ENCODE measurements around the gene ROR2.

Gene ROR2

DNA sequence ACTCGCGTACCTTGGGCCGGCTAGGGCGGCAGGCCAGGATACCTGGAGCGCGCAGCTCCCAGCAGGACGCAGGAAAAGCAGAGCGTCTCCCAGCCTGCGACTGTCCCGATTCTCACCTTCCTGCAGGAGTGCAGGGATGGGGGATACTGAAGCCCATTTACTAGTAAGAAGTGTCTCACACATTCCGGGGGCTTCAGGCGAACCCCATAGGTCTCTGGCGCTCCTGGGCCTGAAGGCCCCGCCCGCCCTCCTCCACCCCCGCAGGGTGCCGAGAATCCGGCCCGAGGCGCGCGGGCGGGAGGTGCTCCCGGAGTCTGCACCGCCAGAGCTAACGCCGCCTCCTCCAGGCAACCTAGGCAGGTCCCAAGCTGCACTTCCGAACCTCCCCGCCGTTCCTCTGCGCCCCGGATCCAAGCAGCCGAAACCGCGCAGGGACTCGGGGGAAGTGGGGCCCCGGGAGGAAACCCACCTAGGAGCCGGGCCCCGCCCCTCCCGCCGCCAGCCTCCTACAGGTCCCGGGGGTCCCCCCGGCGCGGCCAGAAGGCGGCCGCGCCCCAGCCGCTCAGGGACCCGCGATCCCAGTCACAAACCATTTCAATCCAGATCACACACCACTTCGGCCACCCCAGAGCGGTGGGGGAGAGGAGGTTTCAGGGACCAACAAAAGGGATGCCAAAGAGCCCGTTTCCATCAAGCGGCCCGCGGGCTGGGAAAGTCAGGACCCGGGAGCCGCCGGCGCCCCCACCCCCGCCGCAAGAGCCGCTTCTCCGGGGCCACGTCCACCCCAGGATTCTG, 1.2 kb downstream of the ROR2 start:
- no peak for DNase-seq (ENCODE audit: low spot score)

DNA sequence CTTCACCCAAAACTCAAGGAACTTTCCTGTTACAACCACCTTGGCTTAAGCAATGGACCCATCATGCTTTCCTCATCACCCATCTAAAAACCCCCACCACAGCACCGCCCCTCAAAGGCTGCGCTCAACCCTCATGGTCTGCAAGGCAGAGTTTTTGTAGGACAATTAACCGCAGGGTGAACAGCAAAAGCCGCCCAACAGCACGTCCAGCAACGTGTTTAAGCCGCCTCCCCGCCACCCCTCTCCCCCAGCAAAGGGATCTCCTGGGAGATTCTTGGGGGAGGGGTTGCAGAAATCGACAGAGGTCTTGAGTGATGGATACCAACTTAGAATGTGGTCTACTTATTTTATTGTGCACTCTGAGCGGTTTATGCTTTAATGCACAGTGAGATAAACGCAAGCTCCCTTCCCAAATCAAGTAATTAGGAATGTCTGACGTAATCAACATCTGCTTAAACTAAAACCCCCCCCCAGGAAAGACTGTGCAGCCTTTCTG, 1.9 kb downstream of the ROR2 start:
- DNase-seq (ENCODE audit: low spot score): no peak

DNA sequence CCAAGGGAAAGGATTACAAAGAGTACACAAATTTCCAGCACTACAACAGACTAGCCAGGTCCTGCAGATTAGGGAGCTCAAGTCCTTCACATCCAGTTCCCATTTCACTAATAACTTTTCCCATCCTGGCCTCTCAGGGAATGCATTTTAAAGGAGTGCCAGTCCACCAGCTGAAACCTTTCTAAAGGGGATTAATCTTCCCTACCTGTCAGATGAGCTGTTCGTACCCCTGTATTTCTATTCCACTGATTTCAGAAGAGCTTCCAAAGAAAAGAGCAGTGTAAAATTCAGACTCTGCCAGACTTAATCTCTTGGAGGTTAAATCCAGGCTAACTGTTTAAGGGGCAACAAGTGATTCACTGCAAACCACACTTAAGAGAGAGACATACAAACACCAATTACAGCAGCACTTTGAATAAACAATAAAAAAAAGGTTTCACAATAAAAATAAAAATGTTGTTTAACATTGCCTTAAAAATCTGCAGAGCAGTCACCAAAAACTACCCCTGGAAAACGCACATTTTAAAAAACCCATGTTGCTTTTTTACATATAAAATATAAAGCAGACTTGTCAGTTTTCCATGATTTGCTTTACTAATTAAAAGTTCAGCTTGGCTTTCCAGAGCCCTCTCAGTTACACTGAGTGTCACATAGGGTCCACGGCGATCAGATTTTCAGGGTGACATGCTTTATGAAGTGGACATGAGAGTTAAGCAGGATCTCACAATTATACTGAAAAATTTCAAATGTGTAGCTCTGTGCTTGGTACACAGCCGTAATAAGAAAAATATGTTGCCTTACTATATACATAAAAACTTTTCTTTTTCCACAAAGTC, 3.2 kb downstream of the ROR2 start:
- no peak for DNase-seq (ENCODE audit: low spot score)

DNA sequence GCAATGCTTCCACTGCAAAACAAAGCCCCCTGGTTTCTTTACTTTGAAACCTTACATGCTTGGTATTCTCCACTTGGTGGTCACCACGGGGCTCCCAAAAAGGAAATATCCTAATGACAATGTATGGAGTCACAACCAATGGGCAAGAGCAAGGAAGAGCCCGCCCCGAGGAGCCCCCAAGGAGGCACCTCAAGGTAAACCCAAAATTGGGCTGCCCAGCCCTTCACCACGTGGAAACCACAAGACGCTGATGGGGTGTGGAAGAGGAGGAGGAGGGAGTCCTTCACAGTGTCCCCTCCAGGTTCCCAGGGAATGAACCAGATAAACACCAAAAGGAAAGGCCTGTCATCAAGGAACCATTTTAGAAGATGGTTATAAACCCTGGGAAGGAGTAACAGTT, 3.8 kb downstream of the ROR2 start:
- no peak for DNase-seq (ENCODE audit: low spot score)

DNA sequence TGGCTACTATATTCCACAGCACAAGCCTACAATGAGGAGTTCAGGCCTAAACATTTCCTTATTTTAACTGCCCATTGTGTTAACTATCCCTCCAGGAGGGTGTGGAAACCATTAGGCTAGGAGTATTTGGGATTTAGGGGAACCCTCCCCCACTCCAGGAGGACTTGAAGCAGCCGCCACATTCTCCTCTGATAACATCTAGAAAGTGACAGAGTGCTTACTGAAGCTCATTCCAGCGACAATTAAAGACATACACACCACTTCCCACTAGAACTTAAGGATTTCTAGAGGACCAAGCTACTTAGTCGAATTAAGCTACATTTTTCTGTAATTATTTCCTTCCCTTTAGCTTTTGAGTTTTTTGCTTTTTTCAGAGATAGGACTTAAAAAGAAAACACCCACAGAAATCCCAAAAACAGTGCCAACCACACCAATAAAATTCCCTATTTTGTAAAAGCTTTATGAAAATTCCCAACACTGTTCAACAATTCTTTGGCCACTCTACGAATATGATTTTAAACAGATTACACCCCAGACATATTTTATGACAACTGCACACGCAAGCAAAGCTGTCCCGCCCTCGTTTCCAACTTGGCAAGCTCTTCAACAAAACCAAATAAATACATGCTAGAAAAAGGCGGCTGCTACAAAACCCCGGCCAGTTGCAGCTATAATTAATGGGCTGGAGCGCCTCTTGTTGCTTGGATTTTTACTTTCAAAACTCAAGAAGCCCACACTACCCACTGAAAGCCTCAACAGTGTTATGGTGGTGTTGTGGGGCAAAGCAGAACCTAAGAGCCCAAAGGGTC, 4.5 kb downstream of the ROR2 start:
- DNase-seq (ENCODE audit: low spot score): no peak

DNA sequence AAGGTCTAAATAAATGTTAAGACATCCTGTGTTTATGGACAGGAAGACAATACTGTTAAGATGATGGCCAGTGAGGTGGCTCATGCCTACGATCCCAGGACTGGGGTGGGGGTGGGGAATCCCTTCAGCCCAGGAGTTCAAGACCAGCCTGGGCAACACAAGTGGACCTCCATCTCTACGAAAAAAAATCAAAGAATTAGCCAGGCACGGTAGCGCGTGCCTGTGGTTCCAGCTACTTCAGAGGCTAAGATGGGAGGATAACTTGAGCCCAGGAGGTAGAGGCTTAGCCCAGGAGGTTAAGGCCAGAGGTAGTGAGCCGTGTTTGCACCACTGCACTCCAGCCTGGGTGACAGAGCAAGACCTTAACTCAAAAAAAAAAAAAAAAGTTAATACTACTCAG, 5.3 kb downstream of the ROR2 start:
- no peak for DNase-seq (ENCODE audit: low spot score)

DNA sequence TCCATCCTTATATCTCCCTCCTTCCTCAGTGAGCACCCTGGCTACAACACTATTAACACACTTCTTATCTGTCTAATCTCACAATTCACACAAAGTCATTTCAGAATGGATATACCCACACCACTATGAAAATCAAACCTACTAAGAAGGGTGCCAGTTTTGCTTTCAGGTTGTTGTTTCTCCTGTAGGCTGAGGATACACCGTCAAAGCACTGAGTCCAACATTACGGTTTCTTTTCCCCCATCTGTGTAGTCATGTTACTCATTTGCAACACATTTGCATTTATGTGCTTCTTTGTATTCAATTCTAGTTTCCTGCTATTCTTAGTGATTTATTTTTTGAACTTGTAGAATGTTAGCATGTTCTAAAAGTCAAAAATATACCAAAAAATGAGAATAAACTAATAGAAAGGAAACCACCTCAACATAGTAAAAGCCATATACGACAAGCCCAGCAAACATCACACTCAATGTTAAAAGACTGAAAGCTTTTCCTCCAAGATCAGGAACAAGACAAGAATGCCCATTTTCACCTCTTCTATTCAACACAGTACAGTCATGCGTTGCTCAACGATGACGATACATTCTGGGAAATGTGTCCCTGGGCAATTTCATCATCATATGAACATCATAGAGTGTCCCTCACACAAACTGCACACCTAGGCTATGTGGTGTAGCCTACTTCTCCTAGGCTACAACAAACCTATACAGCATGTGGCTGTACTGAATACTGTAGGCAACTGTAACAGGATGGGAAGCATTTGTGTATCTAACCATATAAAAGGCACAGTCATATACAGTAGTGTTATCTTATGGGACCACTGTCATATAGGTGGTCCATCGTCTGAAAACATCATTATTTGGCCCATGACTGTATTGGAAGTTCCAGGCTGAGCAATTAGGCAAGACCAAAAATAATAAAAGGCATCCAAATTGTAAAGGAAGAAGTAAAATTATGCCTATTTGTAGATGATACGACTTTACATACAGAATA, 6.3 kb downstream of the ROR2 start:
- DNase-seq (ENCODE audit: low spot score): no peak

DNA sequence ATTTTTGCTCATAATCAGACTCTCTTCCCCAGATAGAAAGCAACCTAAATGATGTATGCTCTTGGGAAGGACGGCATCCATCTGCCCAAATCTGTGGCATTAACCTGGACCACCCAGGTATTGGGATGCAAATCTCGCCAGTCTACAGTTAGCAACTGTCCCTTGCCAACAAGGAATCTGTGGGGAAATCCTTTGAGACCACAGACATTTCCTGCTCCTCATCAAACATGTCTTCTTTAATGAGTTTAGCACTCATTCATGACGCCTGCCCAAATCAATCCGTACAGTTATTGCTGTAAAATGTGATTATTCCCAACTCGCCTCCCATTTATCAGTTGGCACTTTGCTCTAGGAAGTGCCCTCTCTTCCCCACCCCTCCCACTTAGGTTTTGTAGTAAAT, 7.8 kb downstream of the ROR2 start:
- DNase-seq (ENCODE audit: low spot score): no peak

DNA sequence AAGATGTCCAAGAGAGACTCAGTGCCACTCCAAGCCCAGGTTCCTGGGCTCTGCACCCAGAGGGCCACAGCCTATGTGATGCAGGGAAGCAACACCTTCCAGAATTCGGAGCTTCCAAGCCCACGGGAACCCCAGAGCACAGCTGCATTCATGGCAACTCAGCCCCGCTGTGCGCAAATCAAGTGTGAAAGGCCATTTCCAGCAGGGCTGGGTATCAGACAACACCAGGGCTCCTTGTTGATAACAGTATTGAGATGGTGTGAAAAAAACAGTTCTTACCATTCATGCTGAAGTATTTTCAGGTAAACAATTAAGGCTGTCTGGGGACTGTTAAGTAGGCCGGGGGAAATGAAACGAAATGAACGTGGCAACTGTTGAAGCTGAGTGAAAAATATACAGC, 10.1 kb downstream of the ROR2 start:
- DNase-seq (ENCODE audit: low spot score): no peak

DNA sequence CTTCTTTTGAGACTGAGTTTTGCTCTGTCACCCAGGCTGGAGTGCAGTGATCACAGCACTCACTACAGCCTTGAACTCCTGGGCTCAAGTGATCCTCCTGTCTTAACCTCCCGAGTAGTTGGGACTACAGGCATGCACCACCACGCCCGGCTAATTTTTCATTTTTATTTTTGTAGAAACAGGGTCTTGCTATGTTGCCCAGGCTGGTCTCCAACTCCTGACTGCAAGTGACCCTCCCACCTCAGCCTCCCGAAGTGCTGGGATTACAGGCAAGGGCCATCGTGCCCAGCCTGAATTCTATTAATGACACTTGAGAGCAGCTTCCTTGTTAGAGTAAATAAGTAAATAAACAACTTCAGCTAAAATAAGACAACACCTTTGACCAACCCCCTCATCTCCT, 12.3 kb downstream of the ROR2 start:
- DNase-seq (ENCODE audit: low spot score): no peak

DNA sequence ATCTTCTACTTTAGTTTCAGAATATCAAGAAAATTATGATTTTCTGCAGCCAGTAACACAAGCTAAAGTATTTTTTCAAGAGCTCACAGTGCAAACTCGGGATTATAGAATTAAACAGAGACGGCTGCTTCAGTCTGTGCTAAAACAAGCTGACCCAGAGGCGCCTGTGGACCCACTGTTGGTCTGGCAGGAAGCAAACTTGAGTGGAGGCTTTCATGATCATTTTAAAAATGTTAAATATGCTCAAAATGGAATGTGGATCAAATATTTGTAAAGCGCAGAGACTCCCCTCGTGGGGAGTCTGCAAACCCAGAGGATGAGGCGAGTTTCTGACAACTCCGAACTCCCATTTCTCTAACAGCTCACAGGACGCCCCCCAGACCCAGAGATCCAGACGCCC, 13.0 kb downstream of the ROR2 start:
- DNase-seq (ENCODE audit: low spot score): no peak

DNA sequence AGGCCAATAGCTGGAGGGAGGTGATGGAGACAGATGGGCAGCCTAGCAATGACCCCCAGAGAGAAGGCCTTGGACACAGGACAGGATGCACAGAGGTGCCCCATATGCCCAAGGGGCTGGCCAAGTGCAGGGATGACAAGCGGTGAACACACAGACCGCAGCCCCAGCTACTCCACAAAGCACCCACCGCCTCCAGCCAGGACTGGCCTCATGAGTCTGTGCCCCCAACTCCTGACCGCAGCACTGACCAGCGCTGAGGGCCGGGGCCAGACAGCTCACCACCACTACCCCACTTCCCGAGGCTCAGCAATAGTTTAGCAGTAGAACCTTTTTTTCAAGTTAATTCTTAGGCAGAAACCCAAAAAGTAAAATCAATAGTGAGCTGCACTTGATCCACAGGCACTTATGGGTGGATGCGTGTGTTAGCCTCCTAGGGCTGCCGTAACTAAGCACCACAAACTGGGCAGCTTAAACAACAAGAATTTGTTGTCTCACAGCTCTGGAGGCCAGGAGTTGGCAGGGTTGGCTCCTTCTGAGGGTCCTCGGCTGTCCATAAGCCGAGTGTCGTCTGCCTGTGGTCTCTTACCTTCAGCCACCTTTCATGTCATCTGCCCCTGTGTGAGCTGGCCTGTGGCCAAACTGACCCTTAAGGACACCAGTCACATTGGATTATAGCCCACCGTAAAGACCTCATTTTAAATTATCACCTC, 14.1 kb downstream of the ROR2 start:
- no peak for DNase-seq (ENCODE audit: low spot score)

DNA sequence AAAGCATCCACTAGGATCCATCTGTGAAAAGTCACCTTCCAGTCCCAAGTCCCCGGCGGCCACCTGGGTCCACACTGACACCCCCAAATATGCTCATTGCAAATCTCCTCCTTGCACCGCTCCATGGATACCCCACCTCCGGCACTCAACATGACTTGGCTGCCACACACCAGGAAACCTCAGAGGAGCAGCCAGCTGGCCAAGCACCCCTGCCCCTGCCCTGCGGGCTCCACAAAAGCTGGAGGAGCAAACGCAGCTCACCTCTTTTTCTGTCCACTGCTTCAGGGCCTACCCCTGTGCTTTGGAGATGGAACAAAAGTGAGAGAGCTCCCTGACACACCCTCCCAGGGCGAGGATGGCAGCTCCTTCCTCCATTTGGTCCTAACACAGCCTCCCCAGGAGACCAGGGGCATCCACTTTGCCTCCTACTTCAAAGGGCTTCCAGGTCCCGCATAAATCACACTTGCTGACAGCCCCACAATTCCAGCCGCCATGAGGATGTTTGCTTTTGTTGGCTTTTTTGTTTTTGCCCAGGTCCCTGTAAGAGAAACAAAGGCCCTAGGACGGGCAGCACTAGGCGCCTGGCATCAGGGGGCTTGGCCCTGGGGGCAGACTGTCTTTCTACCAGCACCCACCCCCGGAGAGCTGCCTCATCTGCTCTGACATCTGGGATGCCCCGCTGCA, 14.8 kb downstream of the ROR2 start:
- no peak for DNase-seq (ENCODE audit: low spot score)

DNA sequence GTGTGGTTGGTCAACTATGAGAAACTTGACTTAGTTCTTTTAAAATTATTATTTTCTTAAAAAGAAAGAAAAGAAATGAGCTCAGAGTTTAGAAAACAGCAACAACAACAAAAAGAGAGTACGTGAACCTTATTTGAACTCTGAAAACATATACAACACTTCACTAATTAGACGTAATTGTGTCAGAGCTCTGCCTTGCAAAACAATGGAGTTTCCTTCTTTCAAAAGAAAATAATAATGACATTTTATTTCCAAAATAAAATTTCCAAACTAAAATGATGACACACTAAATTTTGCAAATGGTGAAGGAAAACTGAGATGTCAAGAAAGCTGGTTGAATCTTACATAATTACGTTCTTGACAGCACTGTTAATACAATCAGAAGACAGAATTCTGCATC, 15.4 kb downstream of the ROR2 start:
- DNase-seq (ENCODE audit: low spot score): no peak

DNA sequence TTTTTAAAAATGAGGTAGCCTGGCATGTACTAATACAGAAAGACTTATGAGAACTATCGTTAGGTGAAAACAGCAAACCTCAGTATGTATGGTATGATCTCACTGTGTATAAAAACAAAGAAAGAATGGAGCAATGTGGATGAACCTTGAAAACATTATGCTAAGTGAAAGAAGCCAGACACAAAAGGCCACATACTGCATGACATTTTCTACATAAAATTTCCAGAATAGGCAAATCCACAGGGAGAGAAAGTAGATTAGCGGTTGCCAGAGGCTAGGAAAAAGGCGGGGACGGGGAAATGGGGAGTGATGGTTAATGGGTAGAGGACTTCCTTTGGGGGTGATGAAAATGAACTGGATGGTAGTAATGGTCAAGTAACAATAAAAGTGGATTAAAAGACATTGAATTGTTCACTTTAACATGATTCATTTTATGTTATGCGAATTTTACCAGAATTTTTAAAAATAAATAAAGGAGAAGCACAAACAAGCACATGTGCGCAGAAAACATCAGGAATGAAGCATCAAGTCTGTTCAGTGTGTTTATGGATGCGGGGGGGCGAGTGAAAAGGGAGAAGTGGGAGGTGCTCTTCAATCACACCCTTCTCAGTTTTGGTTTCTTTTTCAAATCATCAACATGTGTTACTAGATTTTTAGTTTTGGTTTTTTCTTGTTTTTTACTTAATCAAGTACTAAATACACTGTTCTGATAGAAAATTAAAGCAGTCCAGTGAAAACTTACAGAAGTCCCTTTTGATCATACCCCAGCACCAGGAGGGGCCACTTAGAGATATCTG, 16.3 kb downstream of the ROR2 start:
- DNase-seq (ENCODE audit: low spot score): no peak

DNA sequence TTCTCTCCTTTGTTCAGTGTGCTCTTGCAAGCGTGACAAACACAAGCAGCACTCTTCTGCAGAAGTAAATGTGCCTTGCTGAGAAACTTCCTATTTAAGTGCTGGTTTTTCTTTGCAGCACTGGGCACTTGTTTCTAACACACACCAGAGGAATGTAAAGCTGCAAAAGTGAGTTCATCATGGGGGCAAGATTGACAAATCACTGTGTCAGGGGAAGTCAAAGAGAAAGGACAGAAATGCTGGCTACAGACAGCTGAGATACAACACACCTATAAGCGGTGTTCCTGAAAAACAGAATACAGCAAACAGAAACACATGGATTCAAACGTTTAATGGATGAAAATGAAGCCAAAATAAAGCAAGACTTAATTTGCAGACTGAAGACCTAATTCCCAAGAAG, 19.6 kb downstream of the ROR2 start:
- no peak for DNase-seq (ENCODE audit: low spot score)

DNA sequence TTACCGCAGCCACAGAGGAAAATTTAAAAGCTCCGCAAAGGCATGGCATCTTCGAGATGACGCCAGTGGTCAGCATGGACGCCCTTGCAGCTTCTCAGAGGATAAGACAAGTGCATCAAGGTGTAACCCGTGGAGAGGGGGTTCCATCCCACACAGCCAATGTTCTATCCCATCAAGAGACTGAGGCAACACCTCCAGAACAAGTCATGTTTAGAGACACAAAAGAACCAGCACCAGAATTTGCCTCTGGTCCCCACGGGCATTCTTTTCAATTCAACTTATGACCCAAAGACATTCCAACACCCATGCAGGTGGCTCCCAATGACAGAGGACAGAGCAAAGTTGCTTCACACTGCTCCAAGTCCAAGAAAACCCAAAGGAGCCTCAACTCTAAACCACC, 20.7 kb downstream of the ROR2 start:
- no peak for DNase-seq (ENCODE audit: low spot score)

DNA sequence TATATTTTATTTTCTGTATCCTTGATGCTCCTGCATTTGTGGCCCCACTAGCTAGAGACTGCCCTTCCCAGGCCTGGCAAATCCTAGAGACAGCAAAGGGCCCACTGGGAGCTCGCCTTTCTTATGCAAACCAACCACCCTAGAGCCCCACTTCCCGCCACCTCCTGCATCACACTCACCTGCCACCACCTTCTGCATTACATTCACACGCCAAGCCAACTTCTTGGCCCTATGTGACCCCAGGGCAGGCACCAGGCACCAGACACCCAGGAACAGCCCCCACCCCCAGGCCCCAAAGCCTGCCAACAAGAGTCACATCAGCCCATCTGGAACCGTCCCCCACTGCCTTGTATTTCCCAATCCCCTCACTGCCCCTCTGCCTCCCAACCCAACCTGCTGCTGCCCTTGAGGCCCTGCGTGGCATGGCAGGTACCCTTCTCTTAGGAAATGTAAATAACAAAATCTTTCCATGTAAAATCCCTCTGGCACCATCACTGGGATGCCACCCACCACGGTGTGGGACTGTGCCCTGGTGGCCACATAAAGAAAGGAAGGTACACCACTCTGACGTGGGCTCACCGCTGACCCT, 22.0 kb downstream of the ROR2 start:
- DNase-seq (ENCODE audit: low spot score): no peak

DNA sequence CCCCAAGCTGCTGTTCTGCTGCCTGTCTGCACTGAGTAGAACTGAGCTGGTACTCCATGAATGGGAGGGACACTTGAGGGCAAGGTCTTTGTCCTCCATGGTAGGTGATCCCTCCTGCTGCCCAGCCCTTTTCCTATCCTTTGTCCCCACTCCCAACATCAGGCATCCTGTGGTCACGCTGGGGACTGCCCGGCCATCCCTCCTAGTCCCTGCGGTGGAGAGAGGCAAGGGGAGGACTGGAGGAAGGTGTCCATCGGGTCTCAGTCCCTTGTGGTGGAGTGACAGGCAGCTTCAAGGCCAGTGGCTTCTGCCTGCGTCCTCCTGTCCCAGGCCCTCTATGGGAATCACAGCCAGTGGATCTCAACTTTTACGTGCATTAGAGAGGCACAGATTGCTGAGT, 25.9 kb downstream of the ROR2 start:
- no peak for DNase-seq (ENCODE audit: low spot score)

Data from HuH-7 (cell line).